BJ (cell line): ENCODE results near the gene RHO. TPM values are rescaled to one million over a fixed set of nuclear protein-coding genes. Genes with fewer than 3 reads are reported as not detected.
"Not testable (repeated sequence)": the region's sequence is repeated elsewhere in the genome, so short reads cannot be mapped to it uniquely, and the experiment has no call there.

Experiments
- CTCF ChIA-PET: fragments of 350-600 bp; formaldehyde crosslinking; extraction: SDS; loops from one replicate; lab custom pipeline; 2021; ENCODE audit warnings: antibody characterized with exemption, inconsistent platforms; lab: Yijun Ruan, JAX
- POLR2A ChIA-PET: fragments of 300-600 bp; sonication (Branson Sonifier 250); formaldehyde crosslinking; extraction: SDS; loops from one replicate; lab custom pipeline; 2021; ENCODE audit warnings: antibody characterized with exemption; lab: Charles Lee
- DNase-seq: peaks from one replicate; pipeline ENCODE4 v3.0.0-alpha.2; 2011; ENCODE audit warnings: low read depth
- H3K27me3 ChIP-seq: 2 replicates; pipeline ENCODE4 v1.6.0; 2011; ENCODE audit warnings: low read length; ENCODE audit not compliant: control insufficient read depth, insufficient read depth
- H3K36me3 ChIP-seq: 2 replicates; pipeline ENCODE4 v1.5.1; 2011; ENCODE audit warnings: low read length; ENCODE audit not compliant: control insufficient read depth, insufficient read depth
- H3K4me3 ChIP-seq: 2 replicates; pipeline ENCODE4 v1.5.1; 2011; ENCODE audit warnings: low read depth, mild to moderate bottlenecking, control low read depth, low read length
- polyA minus RNA-seq: library from RNA; depleted of rRNA, polyadenylated mRNA; stranded (reverse); fragments of >200 nt; gene quantifications from 2 replicates; pipeline ENCODE4 v1.2.3, GENCODE V29; 2011; rRNA and poly(A)+ RNA removed
- polyA plus RNA-seq: library from polyadenylated mRNA; depleted of rRNA; stranded (reverse); fragments of >200 nt; gene quantifications from 2 replicates; pipeline ENCODE4 v1.2.3, GENCODE V29; 2011; rRNA removed
- TF ChIP-seq, protein P1 (sequence below): IDR thresholded peaks from 2 replicates; pipeline ENCODE4 v1.5.1; 2011; ENCODE audit warnings: low read depth, mild to moderate bottlenecking, control low read depth, inconsistent platforms, low read length, moderate library complexity; ENCODE audit not compliant: insufficient read depth

The RHO gene
- polyA plus RNA-seq (not detected in 2 replicates), polyA minus RNA-seq (not detected in 2 replicates)

DNA sequence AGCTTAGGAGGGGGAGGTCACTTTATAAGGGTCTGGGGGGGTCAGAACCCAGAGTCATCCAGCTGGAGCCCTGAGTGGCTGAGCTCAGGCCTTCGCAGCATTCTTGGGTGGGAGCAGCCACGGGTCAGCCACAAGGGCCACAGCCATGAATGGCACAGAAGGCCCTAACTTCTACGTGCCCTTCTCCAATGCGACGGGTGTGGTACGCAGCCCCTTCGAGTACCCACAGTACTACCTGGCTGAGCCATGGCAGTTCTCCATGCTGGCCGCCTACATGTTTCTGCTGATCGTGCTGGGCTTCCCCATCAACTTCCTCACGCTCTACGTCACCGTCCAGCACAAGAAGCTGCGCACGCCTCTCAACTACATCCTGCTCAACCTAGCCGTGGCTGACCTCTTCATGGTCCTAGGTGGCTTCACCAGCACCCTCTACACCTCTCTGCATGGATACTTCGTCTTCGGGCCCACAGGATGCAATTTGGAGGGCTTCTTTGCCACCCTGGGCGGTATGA is at the start of gene RHO:
TSS of gene RHO (plus strand) at position 51 of the 512 bp plus-strand sequence. CDS start at position 146, 95 bp downstream.
- H3K4me3 ChIP-seq: no peak within 1 kb of the TSS
- TF ChIP-seq, protein P1, sequence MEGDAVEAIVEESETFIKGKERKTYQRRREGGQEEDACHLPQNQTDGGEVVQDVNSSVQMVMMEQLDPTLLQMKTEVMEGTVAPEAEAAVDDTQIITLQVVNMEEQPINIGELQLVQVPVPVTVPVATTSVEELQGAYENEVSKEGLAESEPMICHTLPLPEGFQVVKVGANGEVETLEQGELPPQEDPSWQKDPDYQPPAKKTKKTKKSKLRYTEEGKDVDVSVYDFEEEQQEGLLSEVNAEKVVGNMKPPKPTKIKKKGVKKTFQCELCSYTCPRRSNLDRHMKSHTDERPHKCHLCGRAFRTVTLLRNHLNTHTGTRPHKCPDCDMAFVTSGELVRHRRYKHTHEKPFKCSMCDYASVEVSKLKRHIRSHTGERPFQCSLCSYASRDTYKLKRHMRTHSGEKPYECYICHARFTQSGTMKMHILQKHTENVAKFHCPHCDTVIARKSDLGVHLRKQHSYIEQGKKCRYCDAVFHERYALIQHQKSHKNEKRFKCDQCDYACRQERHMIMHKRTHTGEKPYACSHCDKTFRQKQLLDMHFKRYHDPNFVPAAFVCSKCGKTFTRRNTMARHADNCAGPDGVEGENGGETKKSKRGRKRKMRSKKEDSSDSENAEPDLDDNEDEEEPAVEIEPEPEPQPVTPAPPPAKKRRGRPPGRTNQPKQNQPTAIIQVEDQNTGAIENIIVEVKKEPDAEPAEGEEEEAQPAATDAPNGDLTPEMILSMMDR: no peak
- POLR2A ChIA-PET: no interaction called here
- no peaks in the 10 kb centered on the region for H3K27me3 ChIP-seq
- CTCF ChIA-PET: interaction anchor here (1.1 kb wide), 2 partner anchors 17 to 20 kb away, joined by 3 read pairs; no protein-coding TSS in a partner anchor
- no peaks in the 10 kb centered on the region for H3K36me3 ChIP-seq
- DNase-seq: no peak

DNA sequence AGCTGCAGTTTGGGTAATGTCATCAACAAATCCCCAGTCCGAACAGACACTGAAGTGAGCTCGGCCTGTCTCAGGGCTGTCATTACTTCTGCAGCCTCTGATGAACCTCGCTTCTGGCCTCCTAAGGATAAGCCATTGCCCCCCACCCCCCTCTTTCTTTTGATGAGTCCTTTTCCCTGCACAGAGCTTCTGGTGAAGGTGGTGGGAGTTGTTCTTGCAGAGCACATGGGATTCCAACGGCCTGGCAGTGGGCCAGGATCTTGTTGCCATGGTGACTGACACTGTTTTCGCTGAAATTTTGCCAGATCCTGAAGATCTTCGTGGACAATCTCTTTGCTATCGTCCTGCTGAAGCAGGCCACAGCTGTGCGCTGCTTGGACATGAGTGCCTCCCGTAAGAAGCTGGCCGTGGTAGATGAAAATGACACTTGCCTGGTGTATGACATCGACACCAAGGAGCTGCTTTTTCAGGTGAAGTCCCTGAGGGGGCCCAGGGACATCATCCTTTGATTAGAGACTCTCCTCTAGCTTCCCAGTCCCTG is 47.1 kb upstream of the RHO start:
- H3K27me3 ChIP-seq, H3K4me3 ChIP-seq, DNase-seq, H3K36me3 ChIP-seq, POLR2A ChIA-PET: not testable (repeated sequence)
- CTCF ChIA-PET: interaction anchor here (0.8 to 1.5 kb wide), 4 partner anchors 9 to 398 kb away, joined by 3 to 8 read pairs (median 3); no protein-coding TSS in a partner anchor

DNA sequence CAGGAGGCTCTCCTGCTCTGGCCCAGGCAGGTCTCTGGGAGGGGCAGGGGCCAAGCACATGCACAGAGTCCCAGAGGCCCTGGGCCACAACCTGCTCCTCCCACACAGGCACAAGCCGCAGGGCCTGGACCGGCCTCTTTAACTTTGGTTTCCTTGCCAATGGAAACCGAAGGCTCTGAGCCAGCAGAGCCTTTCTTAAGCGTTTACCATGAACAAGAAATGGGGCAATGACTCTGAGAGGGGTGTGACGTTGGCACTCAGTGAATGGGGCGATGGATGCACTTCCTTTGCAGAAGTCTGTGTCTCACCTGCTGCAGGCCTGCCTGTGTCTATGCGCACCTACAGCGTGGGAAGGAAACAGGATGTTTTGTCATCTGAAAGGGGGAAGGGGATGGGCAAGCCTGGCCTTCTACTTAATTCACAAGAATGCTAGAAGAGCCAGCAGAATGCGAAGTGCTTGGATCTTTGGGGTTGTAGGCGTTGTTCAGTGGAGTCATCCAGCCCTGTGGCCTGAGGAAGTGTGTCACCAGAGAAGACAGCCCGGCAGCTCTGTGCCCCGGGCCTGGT is 46.6 kb upstream of the RHO start:
- POLR2A ChIA-PET: no interaction called here
- H3K4me3 ChIP-seq: no peak overlapping the region
- H3K36me3 ChIP-seq: peaks cover 6% of the 10 kb centered on the region
- CTCF ChIA-PET: interaction anchor here (0.7 to 1.5 kb wide), 2 partner anchors 8 to 10 kb away, joined by 4 to 8 read pairs; no protein-coding TSS in a partner anchor
- no peak for DNase-seq
- no peaks in the 10 kb centered on the region for H3K27me3 ChIP-seq
- TF ChIP-seq, protein P1: no peak

DNA sequence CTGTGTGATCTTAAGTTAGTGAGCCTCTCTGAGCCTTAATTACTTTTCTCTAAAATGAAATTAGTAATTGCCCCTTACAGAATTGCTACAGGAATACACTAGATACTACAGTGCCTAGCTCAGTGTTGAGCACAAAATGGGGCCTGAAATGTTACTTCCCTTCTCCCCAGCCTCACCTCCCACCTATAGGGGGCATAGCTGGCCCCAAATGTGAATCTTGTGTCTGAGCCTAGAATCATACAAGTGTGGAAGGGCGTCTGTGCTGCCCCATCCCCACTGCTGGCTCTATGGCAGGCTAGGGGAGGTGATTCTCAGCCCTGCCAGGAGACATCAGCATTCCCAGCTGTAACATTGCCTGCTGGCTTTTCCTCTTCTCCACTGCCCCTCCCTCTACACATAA is 45.7 kb upstream of the RHO start:
- ChIA-PET POLR2A (no interaction called here), CTCF (interaction anchor here (0.7 kb wide), 1 partner anchor 11 kb away, joined by 4 read pairs; no protein-coding TSS in a partner anchor)
- TF ChIP-seq, protein P1: no peak
- Histone ChIP-seq H3K27me3 (no peaks in the 10 kb centered on the region), H3K4me3 (no peak overlapping the region), H3K36me3 (peaks cover 5% of the 10 kb centered on the region)
- DNase-seq: no peak

- no peak for DNase-seq
- H3K4me3 ChIP-seq: no peak overlapping the region
- H3K27me3 ChIP-seq: no peaks in the 10 kb centered on the region
- H3K36me3 ChIP-seq: peaks cover 5% of the 10 kb centered on the region
- ChIA-PET POLR2A (no interaction called here), CTCF (no interaction called here)
- TF ChIP-seq, protein P1: no peak
These were observed 44.6 kb upstream of the RHO start for GRCh38 chr3:129483870-129484269.

GRCh38 chr3:129485146-129485545 is 43.3 kb upstream of the RHO start:
- CTCF ChIA-PET: interaction anchor here (0.7 to 1.2 kb wide), 2 partner anchors 141 to 341 kb away, joined by 3 to 5 read pairs; no protein-coding TSS in a partner anchor
- POLR2A ChIA-PET, H3K27me3 ChIP-seq, H3K36me3 ChIP-seq, DNase-seq, H3K4me3 ChIP-seq: not testable (repeated sequence)
